WTC11 (cell line): Measurements from ENCODE around the gene ADCY2. TPM values are rescaled to one million over a fixed set of nuclear protein-coding genes. Genes with fewer than 3 reads are reported as not detected.

Experiments
- ATAC-seq: fragments of 200-7000 bp; cut with Tn5 transposase; 2 replicates; pipeline ENCODE4 v1.10.0; 2021; ENCODE audit warnings: mild to moderate bottlenecking, moderate library complexity
- CTCF ChIA-PET: fragments of 300-600 bp; sonication (Branson Sonifier 250); formaldehyde crosslinking; loops from one replicate; lab custom pipeline; 2021; ENCODE audit warnings: antibody characterized with exemption; lab: Charles Lee
- POLR2A ChIA-PET: fragments of 350-600 bp; sonication (Branson Sonifier 250); formaldehyde crosslinking; loops from one replicate; lab custom pipeline; 2021; ENCODE audit warnings: antibody characterized with exemption; lab: Charles Lee
- DNase-seq: peaks from one replicate; pipeline ENCODE4 v3.0.0; 2021; ENCODE audit warnings: low spot score
- H3K27ac Mint-ChIP-seq: 2 replicates; pipeline ENCODE4 v1.8.0; 2021; ENCODE audit warnings: mixed read lengths
- H3K27me3 Mint-ChIP-seq: 2 replicates; pipeline ENCODE4 v1.8.0; 2021; ENCODE audit warnings: low read depth, mild to moderate bottlenecking, moderate library complexity, mixed read lengths
- H3K36me3 Mint-ChIP-seq: 2 replicates; pipeline ENCODE4 v1.8.0; 2021; ENCODE audit warnings: mixed read lengths
- H3K4me1 Mint-ChIP-seq: 2 replicates; pipeline ENCODE4 v1.8.0; 2022; ENCODE audit warnings: mixed read lengths
- H3K4me3 Mint-ChIP-seq: 2 replicates; pipeline ENCODE4 v1.8.0; 2021; ENCODE audit warnings: mild to moderate bottlenecking, moderate library complexity, mixed read lengths
- H3K9me3 Mint-ChIP-seq: 2 replicates; pipeline ENCODE4 v1.8.0; 2021; ENCODE audit warnings: mixed read lengths
- ATF1 ChIP-seq: sonication (generic); formaldehyde crosslinking; IDR thresholded peaks from 2 replicates; pipeline ENCODE4 v1.8.1; 2023; ENCODE audit warnings: mild to moderate bottlenecking, moderate library complexity, missing genetic modification reagents
- ATF6 ChIP-seq: sonication (generic); formaldehyde crosslinking; IDR thresholded peaks from 2 replicates; pipeline ENCODE4 v1.8.1; 2023; ENCODE audit warnings: mild to moderate bottlenecking, missing genetic modification reagents
- CREB1 ChIP-seq: sonication (generic); formaldehyde crosslinking; IDR thresholded peaks from 2 replicates; pipeline ENCODE4 v1.8.0; 2023; ENCODE audit warnings: mild to moderate bottlenecking, missing genetic modification reagents
- E2F5 ChIP-seq: sonication (generic); formaldehyde crosslinking; IDR thresholded peaks from 2 replicates; pipeline ENCODE4 v1.8.1; 2022; ENCODE audit warnings: mild to moderate bottlenecking, moderate library complexity, missing genetic modification reagents
- ERG ChIP-seq: fragments of 250-450 bp; sonication (Bioruptor Pico); IDR thresholded peaks from 2 replicates; pipeline ENCODE4 v1.8.0; 2021; ENCODE audit warnings: mild to moderate bottlenecking
- JAZF1 ChIP-seq: fragments of 250-450 bp; sonication (Bioruptor Pico); IDR thresholded peaks from 2 replicates; pipeline ENCODE4 v1.9.0; 2021; ENCODE audit warnings: moderate library complexity, mild to moderate bottlenecking, inconsistent platforms
- NR1H2 ChIP-seq: sonication (generic); formaldehyde crosslinking; IDR thresholded peaks from 2 replicates; pipeline ENCODE4 v1.9.0; 2021; ENCODE audit warnings: mild to moderate bottlenecking, moderate library complexity, missing genetic modification reagents
- RORB ChIP-seq: fragments of 250-450 bp; sonication (Bioruptor Pico); IDR thresholded peaks from 2 replicates; pipeline ENCODE4 v1.9.0; 2021; ENCODE audit warnings: mild to moderate bottlenecking
- SMAD4 ChIP-seq: sonication (generic); formaldehyde crosslinking; IDR thresholded peaks from 2 replicates; pipeline ENCODE4 v1.8.0; 2022; ENCODE audit warnings: mild to moderate bottlenecking, missing genetic modification reagents
- STAT6 ChIP-seq: sonication (generic); formaldehyde crosslinking; conservative IDR thresholded peaks from 2 replicates; pipeline ENCODE4 v1.8.1; 2023; ENCODE audit warnings: mild to moderate bottlenecking, low read depth, missing genetic modification reagents, moderate library complexity
- ZNF532 ChIP-seq: fragments of 250-450 bp; sonication (Bioruptor Pico); IDR thresholded peaks from 2 replicates; pipeline ENCODE4 v1.9.0; 2021; ENCODE audit warnings: mild to moderate bottlenecking, borderline replicate concordance
- total RNA-seq: library from RNA; stranded (reverse); gene quantifications from 3 replicates; pipeline ENCODE4 v1.2.3, GENCODE V29; 2021

The ADCY2 gene
- total RNA-seq, 1 experiment from 2014 or later = 142 TPM

DNA sequence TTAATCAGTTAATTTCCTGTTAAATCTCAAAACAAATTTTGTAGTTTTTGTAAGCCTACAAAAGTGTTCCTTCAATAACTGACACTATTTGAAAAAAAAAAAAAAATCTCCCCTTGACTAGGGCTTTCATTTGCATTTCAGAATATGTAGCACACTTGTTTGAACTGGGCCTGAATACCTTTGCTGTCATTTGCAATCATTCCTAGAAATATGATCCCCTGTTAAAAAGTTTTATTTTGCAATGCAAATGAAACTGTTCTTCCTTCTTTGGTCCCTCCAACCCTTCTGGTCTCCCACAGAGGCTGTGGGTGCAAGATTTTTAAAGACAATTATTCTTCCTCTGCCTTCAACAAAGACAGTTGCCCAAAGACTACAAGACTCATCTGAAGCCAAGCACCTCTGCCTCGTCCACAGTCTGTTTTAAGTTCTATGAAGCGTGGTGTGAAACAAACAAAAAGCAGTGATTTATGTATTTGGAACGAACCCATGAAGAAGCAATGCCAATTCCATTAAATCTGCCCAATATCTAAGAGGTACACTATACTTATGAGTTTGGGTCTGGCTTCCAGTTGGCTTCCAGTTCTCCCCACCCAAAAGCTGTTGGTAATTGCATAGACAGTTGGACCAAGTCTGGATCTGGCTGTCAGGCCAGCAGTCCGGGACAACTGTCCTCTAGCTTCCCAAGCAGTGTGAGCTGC is 388.9 kb downstream of the ADCY2 start (continued):
- TF ChIP-seq ZNF532 (CRISPR knock-in tag) (no peak), NR1H2 (no peak), E2F5 (no peak), ERG (CRISPR knock-in tag) (no peak), ATF6 (CRISPR knock-in tag) (no peak)

GRCh38 chr5:7787770-7788169 is 391.8 kb downstream of the ADCY2 start:
- CTCF ChIA-PET = no interaction called here
- no peaks in the 10 kb centered on the region for H3K9me3 Mint-ChIP-seq
- peaks cover 55% of the 10 kb centered on the region for H3K4me1 Mint-ChIP-seq
- DNase-seq (no peak), ATAC-seq (no peak)
- POLR2A ChIA-PET = no interaction called here
- TF ChIP-seq ATF1 (CRISPR knock-in tag) (no peak), CREB1 (CRISPR knock-in tag) (no peak), STAT6 (no peak), SMAD4 (CRISPR knock-in tag) (no peak)
- no peak overlapping the region for H3K27ac Mint-ChIP-seq
- no peak overlapping the region for H3K4me3 Mint-ChIP-seq
- H3K36me3 Mint-ChIP-seq = peaks cover 62% of the 10 kb centered on the region
- H3K27me3 Mint-ChIP-seq = no peaks in the 10 kb centered on the region

DNA sequence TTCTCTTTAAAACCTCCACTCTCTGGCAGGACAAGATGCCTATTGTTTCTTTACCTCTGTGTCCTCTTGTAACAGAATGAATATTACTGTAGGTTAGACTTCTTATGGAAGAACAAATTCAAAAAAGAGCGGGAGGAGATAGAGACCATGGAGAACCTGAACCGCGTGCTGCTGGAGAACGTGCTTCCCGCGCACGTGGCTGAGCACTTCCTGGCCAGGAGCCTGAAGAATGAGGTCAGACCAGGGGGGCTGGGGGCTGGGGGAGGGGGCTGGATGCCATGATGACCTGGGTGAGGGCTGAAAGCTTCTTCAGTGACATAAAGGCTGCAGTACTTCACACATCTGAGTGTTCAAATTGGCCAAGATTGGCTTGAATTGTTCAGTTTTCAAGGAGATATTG is 393.6 kb downstream of the ADCY2 start:
- DNase-seq = no peak
- POLR2A ChIA-PET = no interaction called here
- H3K36me3 Mint-ChIP-seq = peaks cover 66% of the 10 kb centered on the region
- no peak overlapping the region; the same call in 1 of the 2 replicates for H3K27ac Mint-ChIP-seq
- H3K4me1 Mint-ChIP-seq = peaks cover 44% of the 10 kb centered on the region
- TF ChIP-seq JAZF1 (no peak), RORB (CRISPR knock-in tag) (no peak)
- TF ChIP-seq, all 79 proteins: peak for 0
- no peak; the same call in 1 of the 2 replicates for ATAC-seq
- Mint-ChIP-seq H3K4me3 (no peak overlapping the region), H3K9me3 (no peaks in the 10 kb centered on the region), H3K27me3 (no peaks in the 10 kb centered on the region)
- CTCF ChIA-PET = no interaction called here
